Mucosa of rectum (tissue), 2 donors: Measurements from ENCODE around the gene OR13D1.

ENCODE experiments used
- H3K27ac ChIP-seq, 2 donors: one replicate each; pipeline ENCODE4 v1.7.0; 2013; ENCODE audit warnings: inconsistent platforms in 2 of 2, low read depth in 2 of 2, low read length in 2 of 2
- H3K27me3 ChIP-seq, 2 donors: one replicate each; pipeline ENCODE4 v1.7.0; 2013; ENCODE audit warnings: low read length in 2 of 2; ENCODE audit not compliant: control insufficient read depth in 2 of 2, insufficient read depth in 2 of 2
- H3K36me3 ChIP-seq, 2 donors: one replicate each; pipeline ENCODE4 v1.7.0; 2013; ENCODE audit warnings: low read length in 2 of 2; ENCODE audit not compliant: control insufficient read depth in 2 of 2, insufficient read depth in 2 of 2
- H3K4me1 ChIP-seq, 2 donors: one replicate each; pipeline ENCODE4 v1.7.0; 2013; ENCODE audit warnings: low read length in 2 of 2, mild to moderate bottlenecking in 1 of 2; ENCODE audit not compliant: control insufficient read depth in 2 of 2, insufficient read depth in 2 of 2
- H3K4me3 ChIP-seq, 2 donors: one replicate each; pipeline ENCODE4 v1.7.0; 2013; ENCODE audit warnings: low read length in 2 of 2
- H3K9ac ChIP-seq, 2 donors: one replicate each; pipeline ENCODE4 v1.7.0; 2013; ENCODE audit warnings: low read length in 2 of 2, low read depth in 1 of 2, mild to moderate bottlenecking in 1 of 2
- H3K9me3 ChIP-seq, 2 donors: one replicate each; pipeline ENCODE4 v1.7.0; 2013; ENCODE audit warnings: low read length in 2 of 2; ENCODE audit not compliant: control insufficient read depth in 2 of 2
- donor health status: healthy.
- donor health status: Normal muscosa, but diverticular disease.

OR13D1 gene

GRCh38 chr9:104740621-104741020 lies 46.3 kb downstream of the OR13D1 start:
- H3K4me1 ChIP-seq = no peaks in the 10 kb centered on the region
- no peak overlapping the region for H3K27ac ChIP-seq
- H3K4me3 ChIP-seq = no peak overlapping the region
- no peaks in the 10 kb centered on the region for H3K9me3 ChIP-seq
- H3K36me3 ChIP-seq = no peaks in the 10 kb centered on the region
- no peaks in the 10 kb centered on the region for H3K27me3 ChIP-seq
- no peak overlapping the region for H3K9ac ChIP-seq

GRCh38 chr9:104743376-104743985 lies 49.2 kb downstream of the OR13D1 start:
- H3K4me1 ChIP-seq = peaks cover 3 to 7% of the 10 kb centered on the region in 2 donors
- H3K4me3 ChIP-seq = no peak overlapping the region
- no peak overlapping the region for H3K27ac ChIP-seq
- H3K9me3 ChIP-seq = no peaks in the 10 kb centered on the region
- H3K27me3 ChIP-seq = no peaks in the 10 kb centered on the region
- H3K36me3 ChIP-seq = no peaks in the 10 kb centered on the region
- no peak overlapping the region for H3K9ac ChIP-seq
